ENCODE results near the gene ABAT.
"Not testable (repeated sequence)": the region's sequence is repeated elsewhere in the genome, so short reads cannot be mapped to it uniquely, and the experiment has no call there.

The ABAT gene

GRCh38 chr16:8649829-8650554, 24.4 kb upstream of the ABAT start:
- DNase-seq, result no peak

- not testable (repeated sequence) for DNase-seq
Observed at GRCh38 chr16:8651958-8652357, 22.5 kb upstream of the ABAT start.

GRCh38 chr16:8655184-8655717, 19.2 kb upstream of the ABAT start:
- DNase-seq, result no peak

- no peak for DNase-seq
Observed at GRCh38 chr16:8656376-8656775, 18.0 kb upstream of the ABAT start.

- peak; percentile 66 for DNase-seq
Observed at GRCh38 chr16:8660841-8661301, 13.5 kb upstream of the ABAT start.

- DNase-seq, result no peak
Observed at GRCh38 chr16:8661703-8662102, 12.7 kb upstream of the ABAT start.

GRCh38 chr16:8663192-8664089, 11.0 kb upstream of the ABAT start:
- DNase-seq, result no peak

- no peak for DNase-seq
Observed at GRCh38 chr16:8665529-8665928, 8.9 kb upstream of the ABAT start.

GRCh38 chr16:8667492-8667891, 6.9 kb upstream of the ABAT start:
- DNase-seq, result no peak

GRCh38 chr16:8668113-8668512, 6.3 kb upstream of the ABAT start:
- no peak for DNase-seq

- DNase-seq, result no peak
Observed at GRCh38 chr16:8669481-8669880, 4.9 kb upstream of the ABAT start.

GRCh38 chr16:8670014-8670560, 4.3 kb upstream of the ABAT start:
- no peak for DNase-seq

GRCh38 chr16:8673611-8674412, 605 bp upstream of the ABAT start:
- DNase-seq, result no peak

- DNase-seq, result no peak
Observed at GRCh38 chr16:8675183-8676159, 1.1 kb downstream of the ABAT start.

GRCh38 chr16:8676160-8676547, 1.7 kb downstream of the ABAT start:
- no peak for DNase-seq

- peak; percentile 6 for DNase-seq
Observed at GRCh38 chr16:8676737-8677375, 2.4 kb downstream of the ABAT start.

GRCh38 chr16:8677481-8677880, 3.1 kb downstream of the ABAT start:
- DNase-seq, result no peak

GRCh38 chr16:8678068-8678927, 3.9 kb downstream of the ABAT start:
- DNase-seq, result no peak

- DNase-seq, result no peak
Observed at GRCh38 chr16:8679151-8679550, 4.7 kb downstream of the ABAT start.

Data from DMS79 (cell line).